Left hindlimb (tissue), 1 donor: ENCODE measurements around the gene SUN5.
"Not testable (repeated sequence)": the region's sequence is repeated elsewhere in the genome, so short reads cannot be mapped to it uniquely, and the experiment has no call there.

Experiments
- DNase-seq: peaks from one replicate; pipeline ENCODE4 v3.0.0-alpha.2; 2018

SUN5 gene

DNA sequence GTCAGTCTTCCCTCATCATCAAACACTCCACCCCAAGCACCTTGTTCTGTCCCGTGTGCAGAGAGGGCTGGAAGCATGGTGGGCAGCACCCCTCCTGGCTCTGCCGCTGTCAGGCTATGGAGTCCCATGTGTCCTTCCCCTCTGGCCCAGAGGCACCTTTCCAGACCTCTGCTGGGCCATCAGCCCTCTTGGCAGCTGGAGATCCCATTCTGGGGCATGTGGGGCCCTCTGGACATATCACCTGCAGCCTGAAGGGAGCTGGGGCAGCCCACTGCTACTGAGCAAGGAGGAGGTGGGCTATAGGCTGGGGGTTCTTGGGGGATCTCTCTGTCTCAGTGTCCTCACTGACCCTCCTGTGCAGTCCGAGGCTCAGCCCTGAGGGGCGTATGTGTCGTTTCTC, 42.2 kb downstream of the SUN5 start:
- no peak for DNase-seq

DNA sequence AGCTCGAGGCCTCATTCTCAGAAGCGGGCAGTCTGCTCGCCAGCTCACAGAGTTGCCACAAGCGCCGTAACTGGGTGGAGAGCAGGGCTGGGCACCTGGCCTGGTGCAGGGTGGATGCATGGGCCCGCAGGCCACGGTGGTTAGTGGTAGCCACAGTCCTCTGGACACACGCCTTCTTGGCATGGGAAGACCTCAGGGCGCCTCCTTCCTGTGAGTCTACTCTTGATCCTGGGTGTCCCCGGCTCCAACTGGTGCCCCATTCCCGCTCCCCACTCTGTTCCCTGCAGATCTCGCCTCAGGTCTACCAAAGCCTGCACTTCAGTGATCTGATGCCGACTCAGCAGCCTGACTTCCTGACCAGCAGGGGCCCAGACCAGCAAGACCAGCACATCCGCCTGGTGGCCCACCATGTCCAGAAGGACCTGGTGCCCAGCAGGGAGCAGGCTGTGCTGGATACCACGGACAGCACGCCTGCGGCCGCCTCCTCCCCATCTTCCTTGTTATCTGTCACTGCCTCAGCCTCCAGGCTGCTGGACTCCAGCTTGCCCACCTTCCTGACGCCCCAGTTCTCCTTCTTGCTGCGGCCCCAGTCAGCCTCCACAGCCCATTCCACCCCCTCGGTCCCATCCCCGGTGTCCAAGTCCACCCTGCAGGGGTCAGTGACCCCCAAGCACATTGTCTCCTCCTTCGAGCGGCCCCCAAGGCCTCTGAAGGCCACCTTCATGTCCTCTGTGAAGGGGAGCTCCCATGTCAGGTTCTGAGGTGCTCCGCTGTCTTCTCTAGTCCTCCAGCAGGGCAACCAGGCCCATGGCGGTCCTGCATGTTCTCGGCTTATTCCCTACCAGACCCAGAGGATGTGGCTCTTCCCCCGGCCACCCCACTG, 43.1 kb downstream of the SUN5 start:
- DNase-seq: no peak

DNA sequence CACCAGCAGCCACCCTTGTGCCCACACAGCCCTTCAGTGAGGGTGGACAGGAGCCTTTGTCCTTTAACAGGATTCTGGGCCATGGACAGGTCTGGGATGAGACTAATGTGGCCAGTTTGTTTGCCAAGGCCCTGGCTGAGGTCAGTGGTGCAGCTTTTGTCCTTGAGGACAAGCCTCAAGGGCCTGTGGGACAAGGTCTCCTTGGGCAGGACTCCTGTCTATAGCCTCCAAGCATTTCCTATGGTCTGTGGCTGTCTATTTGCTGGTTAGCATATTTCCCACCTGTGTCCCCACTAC, 44.1 kb downstream of the SUN5 start:
- DNase-seq: no peak

DNA sequence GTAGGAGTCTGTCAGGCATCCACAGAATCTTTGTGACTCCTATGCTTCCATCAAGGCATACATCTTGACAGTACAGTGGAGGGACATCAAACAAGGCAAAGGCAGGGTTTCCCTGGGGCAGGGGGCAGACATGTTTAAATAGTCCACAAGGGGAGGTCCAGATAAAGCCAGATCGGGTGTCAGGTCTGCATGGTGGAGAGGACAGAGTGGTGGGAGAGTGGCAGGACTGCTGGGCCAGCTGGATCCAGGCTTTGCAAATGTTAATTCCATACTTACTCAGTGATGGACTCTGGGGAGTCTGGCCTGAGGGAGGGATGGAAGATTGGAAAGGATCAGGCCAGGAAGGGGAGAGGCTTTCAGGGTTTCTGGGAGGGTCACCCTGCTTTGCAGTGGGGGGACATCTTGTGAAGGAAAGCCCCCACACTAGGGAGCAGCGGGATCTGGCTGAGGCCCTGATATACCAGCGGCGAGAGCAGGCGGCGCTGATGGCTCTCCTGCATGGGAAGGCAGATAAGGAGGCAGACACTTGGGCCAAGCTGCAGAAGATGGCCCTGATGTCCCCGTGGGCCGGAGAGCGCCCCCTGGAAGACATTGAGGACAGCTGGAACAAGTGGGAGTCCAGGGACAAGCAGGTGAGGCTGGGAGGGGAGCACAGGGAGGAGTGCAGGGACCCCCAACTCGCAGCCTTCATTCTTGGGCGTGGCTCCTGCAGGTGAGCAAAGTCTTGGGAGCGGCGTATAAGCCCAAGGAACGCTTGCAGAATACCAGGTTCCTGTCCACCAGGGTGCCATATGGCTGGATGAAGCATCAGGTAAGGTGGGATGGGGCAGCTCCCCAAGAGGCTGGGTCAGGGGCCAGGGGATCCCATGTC, 44.6 kb downstream of the SUN5 start:
- no peak for DNase-seq

DNA sequence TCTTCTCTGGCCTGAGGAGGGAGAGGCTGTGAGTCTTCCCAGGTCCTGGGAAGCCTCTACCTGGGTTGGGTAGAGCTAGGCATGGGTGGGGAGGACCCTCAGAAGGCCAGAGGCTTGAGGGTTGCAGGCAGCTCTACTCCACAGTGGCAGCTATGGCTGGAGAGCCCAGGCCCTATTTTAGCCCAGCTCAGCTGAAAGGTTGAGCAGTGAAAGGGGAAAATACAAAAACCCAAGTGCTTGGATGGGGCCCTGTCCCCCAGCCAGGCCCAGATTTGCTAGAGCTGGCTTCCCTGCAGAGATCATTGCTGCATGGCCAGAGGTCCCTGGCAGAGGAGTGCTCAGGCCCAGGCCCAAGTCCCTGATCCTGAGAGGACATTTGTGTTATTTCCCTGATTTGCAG, 45.7 kb downstream of the SUN5 start:
- no peak for DNase-seq

DNA sequence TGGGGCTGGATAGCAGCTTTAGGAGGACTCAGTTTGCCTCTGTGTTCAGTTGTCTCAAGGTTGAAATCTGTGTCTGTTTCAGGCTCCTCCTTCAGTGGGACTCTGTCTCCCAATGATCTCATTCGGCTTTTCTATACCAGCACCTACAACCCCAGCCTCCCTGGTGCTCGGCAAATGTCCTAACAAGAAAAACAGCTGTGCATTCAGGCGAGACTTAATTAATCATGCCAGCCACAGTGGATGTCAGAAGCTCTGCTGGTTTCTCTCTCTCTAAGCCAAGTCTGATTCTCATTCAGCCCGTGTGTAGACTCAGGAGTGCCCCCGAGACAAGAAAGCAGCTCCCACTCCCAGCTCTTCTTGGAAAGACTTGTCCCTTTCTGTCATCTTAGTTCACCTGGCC, 46.8 kb downstream of the SUN5 start:
- DNase-seq: no peak

DNA sequence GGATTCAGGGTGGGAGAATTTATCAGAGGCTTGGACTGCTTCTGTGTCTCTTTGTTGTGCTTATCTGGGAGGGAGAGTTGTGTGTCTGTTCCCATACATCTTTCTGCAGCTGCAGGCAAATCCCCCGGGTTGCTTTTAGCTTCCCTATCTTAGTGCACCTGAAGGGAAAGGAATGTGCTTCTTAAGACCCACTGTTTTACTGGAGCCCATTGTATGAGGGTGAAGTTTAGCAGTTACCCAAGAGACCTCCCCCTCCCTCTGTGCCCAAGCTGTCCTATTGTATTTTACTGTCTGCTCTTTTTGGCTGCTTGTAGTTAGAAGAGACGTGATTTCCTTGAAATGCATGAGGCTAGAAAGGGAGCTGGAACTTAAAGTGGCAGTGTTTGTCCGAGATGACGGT, 53.7 kb downstream of the SUN5 start:
- DNase-seq: not testable (repeated sequence)

DNA sequence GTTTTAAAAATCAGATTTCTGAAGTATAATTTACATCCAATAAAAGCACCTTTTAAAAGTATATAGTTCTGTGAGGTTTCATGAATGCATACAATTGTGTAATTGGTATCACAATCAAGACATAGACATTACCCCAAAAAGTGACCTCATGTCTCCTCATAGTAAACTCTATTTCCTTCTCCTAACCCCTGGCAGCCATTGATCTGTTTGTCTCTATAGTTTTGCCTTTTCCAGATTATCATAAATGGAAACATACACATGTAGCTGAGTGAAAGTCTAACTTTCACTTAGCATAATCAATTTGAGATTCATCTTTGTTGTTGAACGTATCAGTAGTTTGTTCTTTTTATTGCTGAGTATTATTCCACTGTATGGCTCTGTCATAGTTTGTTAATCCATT, 57.6 kb downstream of the SUN5 start:
- DNase-seq: no peak

DNA sequence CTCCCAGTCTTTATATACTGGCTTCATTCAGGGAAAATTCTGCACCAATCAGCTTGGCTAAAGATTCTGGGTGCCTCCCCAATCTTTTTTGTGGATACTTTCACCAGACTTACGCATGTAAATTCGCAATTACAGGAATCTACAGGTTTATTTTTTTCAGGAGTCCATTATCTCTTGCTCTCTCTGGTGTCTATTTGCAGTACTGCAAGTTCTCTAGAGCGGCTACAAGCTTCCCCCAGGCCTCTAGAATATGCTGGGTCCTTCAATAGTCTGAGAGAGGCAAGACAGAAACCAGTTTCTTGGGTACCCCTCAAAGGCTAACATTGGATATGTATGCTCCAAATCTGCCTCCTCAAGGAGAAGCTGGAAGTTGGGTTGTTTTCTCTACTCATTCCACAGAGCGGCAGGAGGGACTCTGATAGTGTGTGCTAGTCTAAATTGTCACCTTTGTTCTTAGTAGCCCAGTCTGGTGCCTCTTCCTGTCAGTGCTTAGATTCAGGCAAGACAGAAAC, 58.5 kb downstream of the SUN5 start:
- DNase-seq: no peak

DNA sequence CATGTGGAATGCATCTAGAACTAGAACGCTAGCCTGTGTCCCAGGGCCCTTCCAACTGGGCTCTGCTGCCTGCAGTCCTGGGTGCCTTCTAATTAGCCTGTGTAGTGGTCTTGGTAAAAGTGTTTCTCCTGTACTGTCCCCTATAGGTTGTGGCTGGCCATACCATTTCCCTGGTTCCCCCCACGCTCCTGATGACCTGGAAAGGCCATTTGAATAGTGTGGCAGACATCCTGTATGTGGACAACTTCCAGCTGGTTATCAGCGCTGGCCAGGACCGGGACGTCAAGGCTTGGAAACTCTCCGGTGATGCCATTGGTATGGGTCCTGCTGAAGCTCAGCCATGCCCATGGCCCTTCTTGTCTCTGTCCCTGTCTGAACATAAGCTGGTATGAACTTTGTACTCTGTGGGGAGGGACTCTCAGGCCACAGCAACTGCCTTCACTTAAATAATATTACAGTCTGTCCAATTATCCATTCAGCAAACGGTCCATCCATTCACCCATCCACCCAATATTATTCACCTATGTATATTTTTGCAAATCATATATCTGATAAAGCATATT, 60.7 kb downstream of the SUN5 start:
- DNase-seq: no peak

DNA sequence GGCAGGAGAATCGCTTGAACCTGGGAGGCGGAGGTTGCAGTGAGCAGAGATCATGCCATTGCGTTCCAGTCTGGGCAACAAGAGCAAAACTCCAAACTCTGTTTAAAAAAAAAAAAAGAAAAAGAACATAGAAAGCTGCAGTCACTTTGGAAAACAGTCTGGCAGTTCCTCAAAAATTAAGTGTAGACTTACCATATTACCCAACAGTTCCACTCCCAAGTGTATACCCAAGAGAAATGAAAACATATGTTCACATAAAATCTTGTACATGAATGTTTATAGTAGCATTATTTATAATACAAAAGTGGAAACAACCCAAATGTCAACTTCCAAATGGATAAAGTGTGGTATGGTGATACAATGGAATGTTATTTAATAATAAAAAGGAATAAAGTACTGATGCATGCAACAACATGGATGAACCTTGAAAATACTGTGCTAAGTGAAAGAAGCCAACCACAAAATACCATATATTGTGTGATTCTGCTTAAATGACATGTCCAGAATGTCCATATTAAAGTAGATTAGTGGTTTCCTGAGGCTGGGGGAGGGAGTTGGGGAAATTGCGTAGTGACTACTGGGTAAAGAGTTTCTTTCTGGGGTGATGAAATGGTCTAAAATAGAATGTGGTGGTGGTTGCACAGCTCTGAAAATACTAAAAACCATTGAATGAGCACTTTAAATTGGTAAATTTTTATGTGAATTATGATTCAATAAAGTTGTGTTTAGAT, 62.9 kb downstream of the SUN5 start:
- DNase-seq: no peak

DNA sequence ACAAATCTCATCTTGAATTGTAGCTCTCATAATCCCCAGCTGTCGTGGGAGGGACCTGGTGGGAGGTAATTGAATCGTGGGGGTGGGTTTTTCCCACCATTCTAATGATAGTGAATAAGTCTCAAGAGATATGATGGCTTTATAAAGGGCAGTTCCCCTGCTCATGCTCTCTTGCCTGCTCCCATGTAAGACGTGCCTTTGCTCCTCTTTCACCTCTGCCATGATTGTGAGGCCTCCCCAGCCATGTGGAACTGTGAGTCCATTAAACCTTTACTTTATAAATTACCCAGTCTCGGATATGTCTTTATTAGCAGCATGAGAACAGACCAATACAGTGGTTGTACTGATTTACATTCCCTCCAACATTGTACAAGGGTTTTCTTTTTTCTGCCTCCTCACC, 69.7 kb downstream of the SUN5 start:
- DNase-seq: no peak
